GM18519 (cell line): ENCODE data around the gene METTL16.

Experiments
- ATAC-seq: cut with Tn5 transposase; IDR thresholded peaks from one replicate; pipeline ENCODE4 v1.9.1; 2021; ENCODE audit warnings: mild to moderate bottlenecking, moderate library complexity; ENCODE audit not compliant: unreplicated experiment, low FRiP score

METTL16 gene

DNA sequence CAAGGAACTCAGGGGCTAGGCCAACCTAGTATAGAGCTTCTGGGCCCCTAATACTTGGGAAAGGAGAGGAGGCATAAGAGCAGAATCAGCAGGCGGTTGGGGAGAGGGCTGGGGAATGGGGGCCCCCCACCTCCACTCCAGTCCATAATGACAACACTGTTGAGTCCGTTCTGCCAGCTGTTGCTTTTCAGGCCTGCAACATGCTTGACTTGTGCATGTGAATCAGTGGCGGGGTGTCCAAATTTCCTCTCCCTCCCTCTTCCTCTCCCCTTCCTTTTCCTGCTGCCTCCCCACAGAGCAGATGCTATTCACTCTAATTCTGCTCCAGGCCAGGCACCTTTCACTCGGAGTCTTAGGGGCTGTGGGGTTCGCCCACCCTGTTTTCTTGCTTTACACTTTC is 142.6 kb downstream of the METTL16 start:
- no peak for ATAC-seq

DNA sequence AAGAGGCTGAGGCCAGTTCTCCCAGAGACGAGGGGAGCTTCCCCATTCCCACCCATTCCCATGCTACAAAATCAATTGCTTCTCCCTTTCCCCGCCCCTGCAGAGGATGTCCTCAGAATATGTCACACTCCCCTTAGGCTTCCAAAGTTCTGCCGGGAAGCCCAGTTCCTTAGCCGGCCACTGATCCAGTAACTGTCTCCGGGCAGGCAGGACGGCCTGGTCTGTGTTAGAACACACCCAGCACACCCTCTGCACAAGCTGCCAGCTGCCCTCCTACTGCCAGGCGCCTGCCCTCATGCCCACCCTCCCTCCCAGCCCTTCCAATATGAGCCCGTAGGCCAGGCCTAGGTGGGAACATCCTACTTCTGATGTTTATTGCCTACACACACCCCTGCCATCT is 143.3 kb downstream of the METTL16 start:
- no peak for ATAC-seq

GRCh38 chr17:2366747-2367494 is 144.8 kb downstream of the METTL16 start:
- ATAC-seq: no peak
